ENCODE results near the gene ZNRF4.
"Not testable (repeated sequence)": the region's sequence is repeated elsewhere in the genome, so short reads cannot be mapped to it uniquely, and the experiment has no call there.

The ZNRF4 gene

DNA sequence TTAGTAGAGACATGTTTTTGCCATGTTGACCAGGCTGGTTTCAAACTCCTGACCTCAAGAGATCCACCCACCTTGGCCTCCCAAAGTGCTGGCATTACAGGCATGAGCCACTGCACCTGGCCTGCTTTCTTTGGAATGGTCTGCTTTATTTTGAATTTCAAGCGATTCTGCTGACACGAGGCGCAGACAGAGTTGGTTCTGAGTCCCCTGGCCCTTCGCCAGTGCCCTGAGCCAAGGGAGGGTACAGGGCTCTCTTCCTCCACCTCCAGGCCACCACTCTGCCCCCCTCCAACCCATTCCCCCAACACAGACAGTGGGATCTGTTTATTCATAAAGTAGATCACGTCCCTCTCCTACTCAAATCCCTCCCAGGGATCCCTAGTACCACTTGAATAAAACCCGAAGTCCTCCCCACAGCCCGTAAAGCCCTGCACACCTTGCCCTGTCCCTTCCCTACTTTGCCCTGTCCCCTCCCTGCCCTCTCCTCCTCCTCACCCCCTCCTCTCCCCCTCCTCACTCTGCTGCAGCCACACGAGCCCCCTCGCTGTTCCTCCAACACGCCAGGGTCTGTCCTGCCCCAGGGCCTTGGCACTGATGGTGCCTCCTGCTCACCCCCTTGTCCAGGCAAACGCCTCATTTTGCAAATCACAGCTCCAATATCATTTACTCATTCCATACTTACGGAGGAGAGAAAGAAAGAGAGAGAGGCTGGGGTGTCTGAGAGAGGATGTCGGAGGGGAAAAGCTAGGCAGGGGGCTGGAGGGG is 22.4 kb downstream of the ZNRF4 start:
- DNase-seq, result no peak

DNA sequence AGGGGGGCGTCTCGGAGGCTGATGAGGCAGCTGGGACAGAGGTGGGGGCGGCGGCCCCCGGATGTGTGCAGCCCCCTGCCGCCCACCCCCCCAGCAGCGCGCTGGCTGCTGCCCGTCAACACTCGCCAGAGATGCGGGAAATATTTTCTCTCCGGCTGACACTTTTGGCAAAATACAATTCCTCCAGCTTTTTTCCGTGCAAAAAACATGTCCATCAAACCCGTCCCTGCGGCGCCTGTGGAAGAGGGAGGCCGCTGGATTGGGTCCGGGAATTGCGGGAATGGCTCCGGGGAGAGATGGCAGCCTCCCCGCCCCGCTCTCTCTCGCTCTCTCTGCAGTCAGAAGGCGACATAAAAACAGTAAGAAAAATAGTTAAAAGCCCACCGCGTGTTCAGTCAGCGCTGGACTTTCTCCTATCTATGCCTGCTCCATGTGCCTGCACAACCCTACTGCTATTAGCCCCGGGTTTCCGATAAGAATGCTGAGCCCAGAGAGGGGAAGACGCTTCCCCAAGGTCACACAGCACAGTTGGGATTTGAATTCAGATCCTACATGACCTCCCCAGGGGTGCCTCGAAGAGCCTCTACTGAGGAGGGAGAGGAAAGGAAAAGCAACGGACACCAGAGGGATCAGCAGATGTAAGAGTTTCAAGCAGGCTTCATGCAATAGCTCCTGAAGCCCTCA is 23.2 kb downstream of the ZNRF4 start:
- no peak for DNase-seq

DNA sequence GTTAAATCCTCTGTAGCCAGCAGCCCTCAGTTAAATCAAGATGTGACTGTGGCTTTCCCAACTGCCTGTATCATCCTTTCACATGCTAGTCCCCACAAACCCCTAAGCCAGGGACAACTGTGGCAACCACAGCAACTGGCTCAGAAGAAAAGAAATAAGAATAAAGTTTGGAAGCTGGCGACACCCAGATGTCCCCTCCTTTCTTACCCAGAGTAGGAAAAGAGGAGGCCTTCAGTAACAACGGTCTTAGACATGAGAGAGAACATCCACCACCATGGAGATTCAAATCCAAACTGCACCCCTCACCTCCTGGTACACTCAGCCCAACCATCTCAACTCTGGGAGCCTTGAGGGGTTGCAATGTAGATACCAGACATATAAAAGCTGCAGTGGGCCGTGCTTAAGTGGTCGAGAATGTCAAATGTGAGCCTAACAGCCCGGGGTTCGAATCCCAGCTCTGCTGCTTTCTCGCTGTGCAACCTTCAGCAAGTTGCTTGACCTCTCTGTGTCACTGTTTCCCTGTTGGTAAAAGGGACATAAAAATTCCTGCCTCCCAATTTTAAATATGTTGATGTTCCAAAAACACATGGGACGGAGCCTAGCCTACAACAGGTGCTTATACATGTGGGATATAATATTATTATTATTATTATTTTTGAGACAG is 23.8 kb downstream of the ZNRF4 start:
- DNase-seq, result no peak

DNA sequence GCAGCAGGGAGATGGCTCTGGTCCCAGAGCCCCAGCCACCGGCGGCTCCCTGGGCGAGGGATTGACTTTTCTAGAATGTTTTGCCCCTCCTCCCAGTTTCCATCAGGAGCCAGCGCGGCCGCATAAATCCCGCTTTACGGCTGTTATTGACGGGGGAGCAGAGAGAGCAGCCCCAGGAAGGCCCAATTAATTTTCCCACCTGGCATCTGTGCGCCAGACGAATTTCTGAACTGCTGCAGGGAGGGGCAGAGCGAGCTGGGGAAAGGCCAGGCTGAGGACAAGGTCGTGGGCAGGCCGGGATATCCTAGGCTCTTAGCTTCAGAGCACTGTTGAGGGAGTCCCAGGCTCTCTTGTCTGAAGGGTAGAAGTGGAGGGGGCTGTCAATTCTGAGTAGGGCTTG is 24.7 kb downstream of the ZNRF4 start:
- no peak for DNase-seq

DNA sequence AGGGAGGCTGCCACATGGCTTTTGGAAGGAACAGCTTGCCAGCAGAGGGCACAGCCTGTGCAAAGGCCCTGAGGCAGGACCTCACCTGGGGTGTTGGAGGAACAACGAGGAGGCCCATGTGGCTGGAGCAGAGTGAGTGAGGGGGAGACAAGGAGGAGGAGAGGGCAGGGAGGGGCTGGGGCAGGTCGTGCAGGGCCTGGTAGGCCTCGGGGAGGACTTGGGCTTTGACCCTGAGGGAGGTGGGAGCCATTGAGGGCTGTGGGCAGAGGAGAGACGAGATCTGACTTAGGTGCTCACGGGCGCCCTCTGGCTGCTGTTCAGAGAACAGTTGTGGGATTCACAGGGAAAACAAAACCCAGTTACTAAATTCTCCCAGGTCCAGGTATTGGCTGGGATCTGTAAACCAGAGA is 25.2 kb downstream of the ZNRF4 start:
- peak; percentile 8 for DNase-seq

- no peak for DNase-seq
Observed at GRCh38 chr19:5481957-5482356, 26.7 kb downstream of the ZNRF4 start.

DNA sequence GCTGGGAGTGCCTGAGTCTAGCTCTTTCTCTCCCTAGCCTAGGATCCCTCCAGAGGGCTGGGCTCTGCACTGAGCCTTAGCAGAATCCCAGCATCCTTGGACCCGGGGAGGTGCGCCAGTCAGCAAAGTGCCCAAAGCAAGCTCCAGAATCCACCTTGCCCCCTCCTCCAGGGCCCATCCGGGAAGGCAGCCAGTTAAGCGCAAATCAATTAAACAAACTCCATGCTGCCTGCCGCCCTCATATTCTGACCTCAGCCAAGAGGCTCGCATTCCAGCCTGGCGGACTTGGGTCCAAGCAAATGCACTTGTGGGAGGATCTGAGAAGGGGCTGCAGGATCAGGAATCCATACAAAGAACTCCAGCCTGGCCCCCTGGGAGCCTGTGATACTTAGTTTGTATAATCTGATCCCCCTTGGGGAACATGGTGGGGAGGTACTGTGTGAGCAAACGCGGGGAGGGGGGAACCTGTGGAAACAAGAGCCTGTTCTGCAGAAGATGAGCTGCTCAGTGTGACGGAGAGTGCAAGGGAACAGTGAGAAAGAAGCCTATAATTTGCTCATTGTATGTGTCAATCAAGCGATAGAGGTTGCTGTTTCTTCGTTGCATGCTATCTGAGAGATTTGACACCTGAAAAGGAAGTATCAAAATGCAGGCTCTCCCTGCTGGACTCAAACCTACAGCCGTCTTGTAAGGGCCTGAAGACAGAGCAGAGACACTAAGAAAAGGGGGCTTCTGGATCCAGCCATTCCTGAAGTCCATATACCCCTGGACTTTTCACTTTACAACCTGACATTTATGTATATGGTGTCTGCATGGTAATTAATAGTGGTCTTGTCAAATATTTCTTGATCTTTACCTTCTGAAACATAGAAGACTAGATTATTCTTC is 29.4 kb downstream of the ZNRF4 start:
- no peak for DNase-seq

- DNase-seq, result no peak
Observed at GRCh38 chr19:5485286-5485636, 30.0 kb downstream of the ZNRF4 start.

- not testable (repeated sequence) for DNase-seq
Observed at GRCh38 chr19:5485658-5486057, 30.4 kb downstream of the ZNRF4 start.

DNA sequence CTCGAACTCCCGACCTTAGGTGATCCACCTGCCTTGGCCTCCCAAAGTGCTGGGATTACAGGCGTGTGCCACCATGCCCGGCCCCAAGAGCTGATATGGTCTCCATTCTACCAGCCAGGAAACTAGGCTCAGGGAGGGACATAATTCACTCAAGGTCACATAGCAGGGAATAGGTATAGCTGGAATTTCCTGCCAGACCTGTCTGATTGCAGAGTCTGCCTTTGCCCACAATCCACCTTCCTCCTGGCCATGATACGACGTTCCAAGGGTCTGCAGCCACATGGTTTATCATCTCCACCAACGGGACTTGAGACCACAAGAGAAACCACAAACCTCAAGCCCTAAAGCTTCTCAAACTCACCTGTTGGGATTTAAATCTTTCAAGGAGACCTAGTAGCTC is 32.0 kb downstream of the ZNRF4 start:
- DNase-seq, result no peak

DNA sequence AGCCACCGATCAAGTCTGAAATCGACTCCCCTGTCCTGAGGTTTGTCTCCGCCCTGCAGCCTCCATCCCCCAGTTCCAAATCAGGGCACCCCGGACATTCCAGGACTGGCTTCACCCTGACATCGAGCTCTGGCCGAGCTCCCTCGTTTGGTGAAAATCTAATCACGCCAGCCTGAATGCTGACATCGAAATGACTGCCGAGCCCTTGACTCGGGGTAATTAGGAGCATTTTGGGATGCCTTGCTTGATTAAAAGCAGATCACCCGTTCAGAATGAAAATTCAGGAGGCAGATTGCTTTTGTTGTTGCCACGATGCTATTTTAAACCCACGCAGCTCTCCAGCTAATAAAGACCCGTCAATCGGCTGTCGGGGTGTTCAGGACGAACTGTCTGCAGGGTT is 34.3 kb downstream of the ZNRF4 start:
- DNase-seq, result no peak

- DNase-seq, result no peak
Observed at GRCh38 chr19:5491565-5491964, 36.3 kb downstream of the ZNRF4 start.

- no peak for DNase-seq
Observed at GRCh38 chr19:5492281-5492634, 37.0 kb downstream of the ZNRF4 start.

DNA sequence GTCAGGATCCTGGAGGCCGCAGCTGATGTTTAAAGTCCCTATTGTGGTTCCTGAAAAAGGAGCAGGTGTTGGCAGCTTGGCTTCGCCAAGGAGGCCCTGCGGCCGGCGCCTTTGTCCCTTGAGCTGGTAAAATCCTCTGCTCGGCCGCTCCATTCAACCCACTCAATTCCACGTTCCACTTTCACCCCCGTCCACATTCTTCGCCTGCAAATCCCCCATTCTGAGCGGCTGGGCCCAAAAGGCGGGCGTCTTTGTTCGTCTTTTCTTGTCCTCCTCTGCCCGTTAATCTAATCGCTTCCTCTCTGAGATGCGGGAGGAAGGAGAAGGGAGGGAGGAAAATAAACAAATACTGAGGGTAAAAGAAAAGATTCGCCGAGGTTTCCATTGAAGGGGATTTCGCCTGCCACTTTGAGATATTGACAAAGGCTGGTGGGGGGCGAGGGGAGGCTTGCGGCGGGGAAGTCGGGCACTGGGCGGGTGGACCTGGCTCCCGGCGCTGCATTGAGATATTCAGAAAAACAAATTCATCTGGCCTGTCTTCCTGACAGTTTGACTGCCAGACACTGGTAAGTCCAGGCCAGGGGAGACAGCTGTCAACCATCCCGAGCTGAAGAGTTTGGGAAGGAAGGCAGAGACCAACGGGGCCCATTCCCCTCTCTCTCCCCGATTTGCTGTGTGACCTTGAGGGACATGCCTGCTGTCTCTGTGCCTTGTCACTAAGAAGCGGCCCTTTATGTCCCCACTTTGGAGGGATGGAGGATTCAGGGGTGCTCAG is 37.6 kb downstream of the ZNRF4 start:
- no peak for DNase-seq

DNA sequence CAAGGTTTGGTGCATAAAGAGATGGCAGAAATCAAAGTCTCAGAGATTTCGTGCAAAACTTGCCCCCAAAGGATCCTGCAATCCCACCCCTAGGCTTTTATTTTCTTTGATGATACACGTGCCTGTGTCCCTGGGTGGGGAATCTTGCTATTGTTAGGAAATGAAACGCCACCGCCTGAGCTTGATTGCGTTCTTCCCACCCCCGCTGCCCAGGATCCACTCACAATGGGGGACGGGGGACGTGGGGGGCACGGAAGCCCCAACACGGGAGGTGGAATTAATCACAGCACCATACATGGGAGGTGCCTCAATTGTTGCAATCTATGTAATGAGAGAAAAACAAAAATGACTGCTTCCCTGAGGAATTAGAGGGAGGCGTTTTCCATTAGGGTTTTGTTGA is 39.6 kb downstream of the ZNRF4 start:
- no peak for DNase-seq

- no peak for DNase-seq
Observed at GRCh38 chr19:5495792-5496191, 40.6 kb downstream of the ZNRF4 start.

DNA sequence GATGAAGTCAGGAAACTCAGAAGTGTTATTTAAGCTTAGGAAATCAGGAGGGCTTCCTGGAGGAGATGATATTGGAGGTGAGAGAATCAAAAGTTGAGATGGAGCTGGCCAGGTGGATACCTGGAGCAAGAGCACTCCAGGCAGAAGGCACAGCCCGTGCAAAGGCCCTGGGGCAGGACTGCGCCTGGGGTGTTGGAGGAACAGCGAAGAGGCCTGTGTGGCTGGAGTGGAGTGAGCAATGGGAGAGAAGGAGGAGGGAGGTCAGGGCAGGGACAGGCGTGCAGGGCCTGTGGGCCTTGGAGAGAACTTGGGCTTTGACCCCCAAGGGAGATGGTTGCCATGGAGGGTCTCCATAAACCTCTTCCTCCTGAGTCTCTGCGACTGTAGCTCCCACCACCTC is 42.1 kb downstream of the ZNRF4 start:
- no peak for DNase-seq

DNA sequence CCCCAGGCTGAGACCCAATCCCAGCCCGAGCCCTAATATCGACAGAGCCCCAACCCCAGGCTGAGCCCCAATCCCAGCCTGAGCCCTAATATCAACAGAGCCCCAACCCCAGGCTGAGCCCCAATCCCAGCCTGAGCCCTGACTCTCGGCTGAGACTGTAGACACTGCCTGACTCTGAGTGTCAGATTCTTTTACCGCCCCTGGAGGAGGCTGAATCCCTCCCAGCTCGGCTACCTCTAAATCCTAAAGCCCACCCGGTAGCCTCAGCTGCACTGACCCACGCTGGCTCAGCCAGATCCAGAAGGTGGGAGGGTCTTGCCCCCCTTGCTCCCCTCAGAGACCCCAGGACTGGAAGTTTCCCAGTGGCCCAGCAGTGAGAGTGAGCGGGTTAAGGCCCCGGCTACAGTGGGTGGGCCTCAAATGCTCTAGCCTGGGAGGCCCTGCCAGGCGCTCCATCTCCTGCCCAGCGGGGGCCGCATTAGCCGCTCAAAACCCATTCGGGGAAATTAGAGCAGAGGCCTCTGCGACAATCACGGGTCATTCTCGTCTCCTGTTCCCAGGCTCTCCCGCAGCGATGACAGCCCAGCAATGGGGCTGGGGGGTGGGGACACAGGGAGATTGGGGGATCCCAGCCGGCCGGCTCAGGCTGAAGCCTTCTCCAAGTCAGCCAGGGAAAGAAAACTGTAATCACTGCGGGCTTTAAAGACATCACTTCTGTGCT is 43.8 kb downstream of the ZNRF4 start:
- DNase-seq, result no peak

- DNase-seq, result no peak
Observed at GRCh38 chr19:5501907-5502306, 46.7 kb downstream of the ZNRF4 start.

DNA sequence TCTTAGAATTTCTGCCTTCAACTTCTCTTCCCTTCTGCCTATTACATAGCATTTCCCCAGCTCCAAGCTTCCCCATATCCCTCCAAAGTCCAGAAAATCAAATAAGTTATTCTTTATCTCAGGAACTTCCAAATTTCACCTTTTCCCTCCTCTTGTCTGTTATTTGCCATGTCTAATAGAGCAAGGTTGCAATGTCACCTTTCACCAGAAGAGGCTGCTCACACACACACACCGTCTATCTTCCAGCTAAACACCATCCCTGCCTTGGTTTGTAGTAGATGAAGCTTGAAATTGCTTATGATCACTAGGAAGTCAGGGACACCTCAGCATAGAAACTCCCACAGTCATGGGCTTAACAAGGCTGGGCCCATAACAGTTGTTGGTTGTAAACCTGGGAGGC is 48.4 kb downstream of the ZNRF4 start:
- no peak for DNase-seq

DNA sequence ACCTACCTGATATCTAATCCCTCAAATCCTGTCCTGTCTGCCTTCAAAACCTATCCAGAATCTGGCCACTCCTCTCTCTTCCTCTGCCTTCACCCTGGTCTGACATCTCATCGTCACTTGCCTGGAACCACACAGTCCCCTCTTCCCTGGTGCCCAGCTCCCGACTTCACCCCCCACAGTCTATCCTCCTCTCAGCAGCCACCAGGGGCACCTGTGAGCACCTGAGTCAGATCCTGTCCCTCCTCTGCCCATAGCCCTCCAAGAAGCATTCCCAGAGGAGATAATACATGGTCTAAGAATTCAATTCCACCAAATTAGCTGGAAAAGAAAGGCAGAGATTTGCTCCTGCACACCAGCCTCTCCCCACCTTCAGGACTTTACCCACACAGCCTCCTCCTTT is 48.9 kb downstream of the ZNRF4 start:
- no peak for DNase-seq

All from CD4-positive, alpha-beta T cell treated with Interleukin-17A for 1 hour (primary cell).